Mesothelial cell of epicardium (in vitro differentiated cells): Measurements from ENCODE around the gene MAP3K8. TPM values are rescaled to one million over a fixed set of nuclear protein-coding genes. Genes with fewer than 3 reads are reported as not detected.

Experiments used
- DNase-seq, 2 experiments: peaks; one replicate each; pipeline ENCODE4 v3.0.0; 2021; ENCODE audit warnings: low spot score in 2 of 2; ENCODE audit not compliant: unreplicated experiment in 2 of 2
- H3K27ac Mint-ChIP-seq: 2 replicates; pipeline ENCODE4 v1.8.0; 2021; ENCODE audit warnings: mixed read lengths
- H3K27me3 Mint-ChIP-seq: 2 replicates; pipeline ENCODE4 v1.8.0; 2021; ENCODE audit warnings: low read depth, mixed read lengths
- H3K36me3 Mint-ChIP-seq: 2 replicates; pipeline ENCODE4 v1.8.0; 2021; ENCODE audit warnings: mixed read lengths
- H3K4me1 Mint-ChIP-seq: 2 replicates; pipeline ENCODE4 v1.8.0; 2021; ENCODE audit warnings: mixed read lengths
- H3K4me3 Mint-ChIP-seq: 2 replicates; pipeline ENCODE4 v1.8.0; 2021; ENCODE audit warnings: mild to moderate bottlenecking, moderate library complexity, mixed read lengths
- H3K9me3 Mint-ChIP-seq: 2 replicates; pipeline ENCODE4 v1.8.0; 2021; ENCODE audit warnings: mixed read lengths
- CTCF ChIP-seq: fragments of 200-600 bp; sonication (generic); IDR thresholded peaks from one replicate; pipeline ENCODE4 v1.5.0; 2021; ENCODE audit warnings: antibody characterized with exemption; ENCODE audit not compliant: unreplicated experiment
- total RNA-seq: library from RNA; stranded (reverse); gene quantifications from 3 replicates; pipeline ENCODE4 v1.2.1, GENCODE V29; 2021

The MAP3K8 gene
- total RNA-seq, 1 donor from 2014 or later: 25.0 TPM

- H3K27me3 Mint-ChIP-seq: no peaks in the 10 kb centered on the region
- peaks cover 11% of the 10 kb centered on the region for H3K36me3 Mint-ChIP-seq
- H3K4me3 Mint-ChIP-seq: no peak overlapping the region
- peak overlapping the region; percentile 40 for H3K27ac Mint-ChIP-seq
- TF ChIP-seq CTCF: no peak
- DNase-seq: no peak
- H3K9me3 Mint-ChIP-seq: no peaks in the 10 kb centered on the region
- H3K4me1 Mint-ChIP-seq: peaks cover 3% of the 10 kb centered on the region
These were observed 20.9 kb downstream of the MAP3K8 start for GRCh38 chr10:30454744-30455510.

DNA sequence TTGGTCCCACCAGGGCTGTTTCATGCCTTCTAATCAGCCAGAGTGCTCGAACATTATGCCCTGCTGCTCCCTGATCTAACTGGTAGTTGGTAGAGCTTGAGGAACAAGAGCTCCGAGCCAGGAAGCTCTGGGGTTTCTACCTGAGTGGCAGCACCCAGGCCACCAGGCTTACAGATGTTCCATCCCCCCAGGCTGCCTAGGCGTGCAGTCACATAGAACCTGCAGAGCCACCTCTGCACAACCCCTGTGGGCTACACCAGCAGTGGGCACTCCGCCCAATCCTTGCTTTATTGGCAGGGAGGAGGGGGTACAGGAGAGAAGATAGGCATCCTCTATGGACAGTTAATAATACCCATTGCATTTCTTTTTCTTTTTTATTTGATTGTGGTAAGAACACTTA is 21.8 kb downstream of the MAP3K8 start:
- no peak for TF ChIP-seq CTCF
- Mint-ChIP-seq H3K4me3 (no peak overlapping the region), H3K27ac (peak overlapping the region; percentile 40), H3K9me3 (no peaks in the 10 kb centered on the region), H3K27me3 (no peaks in the 10 kb centered on the region), H3K36me3 (peaks cover 12% of the 10 kb centered on the region), H3K4me1 (peaks cover 9% of the 10 kb centered on the region)
- DNase-seq: no peak

DNA sequence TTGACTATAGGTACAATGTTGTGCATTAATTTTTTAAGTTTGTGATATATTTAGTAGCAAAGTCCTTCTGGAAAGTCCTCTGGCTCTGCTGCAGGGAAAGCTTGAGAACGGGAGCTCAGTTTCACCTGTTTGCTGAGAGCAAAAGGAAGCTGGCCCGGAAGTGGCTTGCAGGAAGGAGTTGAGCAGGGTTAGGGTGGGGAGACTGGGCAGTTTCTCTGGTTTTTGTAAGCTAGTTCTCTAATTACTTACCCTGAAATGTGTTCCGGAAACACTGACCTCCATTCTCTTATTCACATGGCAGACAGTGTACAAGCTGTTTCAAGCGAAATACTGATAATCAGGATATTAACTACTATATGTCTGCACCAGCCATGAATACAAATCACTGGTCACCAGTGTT is 22.3 kb downstream of the MAP3K8 start:
- Mint-ChIP-seq H3K27ac (no peak overlapping the region), H3K36me3 (peaks cover 12% of the 10 kb centered on the region), H3K4me3 (no peak overlapping the region), H3K4me1 (peaks cover 9% of the 10 kb centered on the region), H3K27me3 (no peaks in the 10 kb centered on the region), H3K9me3 (no peaks in the 10 kb centered on the region)
- no peak for TF ChIP-seq CTCF
- no peak for DNase-seq

- TF ChIP-seq CTCF: no peak
- Mint-ChIP-seq H3K27me3 (no peaks in the 10 kb centered on the region), H3K4me3 (no peak overlapping the region), H3K4me1 (peaks cover 9% of the 10 kb centered on the region), H3K9me3 (no peaks in the 10 kb centered on the region), H3K27ac (no peak overlapping the region), H3K36me3 (peaks cover 17% of the 10 kb centered on the region)
- no peak for DNase-seq
These were observed 25.3 kb downstream of the MAP3K8 start for GRCh38 chr10:30459283-30459682.

- Mint-ChIP-seq H3K36me3 (peaks cover 17% of the 10 kb centered on the region), H3K27ac (peak overlapping the region; percentile 2)
These were observed 26.1 kb downstream of the MAP3K8 start for GRCh38 chr10:30460121-30460520.

More at GRCh38 chr10:30460121-30460520, 26.1 kb downstream of the MAP3K8 start:
- Mint-ChIP-seq H3K27me3 (no peaks in the 10 kb centered on the region), H3K9me3 (no peaks in the 10 kb centered on the region), H3K4me3 (no peak overlapping the region), H3K4me1 (peaks cover 7% of the 10 kb centered on the region)
- TF ChIP-seq CTCF: no peak
- DNase-seq: no peak
